Trophoblast cell (in vitro differentiated cells and primary cell): ENCODE measurements around the gene MARCHF10.
"Not testable (repeated sequence)": the region's sequence is repeated elsewhere in the genome, so short reads cannot be mapped to it uniquely, and the experiment has no call there.

Experiments used
- DNase-seq, 2 donors: peaks; one replicate each; pipeline ENCODE4 v3.0.0-alpha.2; 2016
- H2AFZ ChIP-seq: 2 replicates; pipeline ENCODE4 v1.6.1; 2013; ENCODE audit warnings: low read length, moderate library complexity, mild to moderate bottlenecking; ENCODE audit not compliant: insufficient read depth, poor library complexity
- H2AK5ac ChIP-seq: 2 replicates; pipeline ENCODE4 v1.6.1; 2013; ENCODE audit warnings: mild to moderate bottlenecking, low read length
- H2BK120ac ChIP-seq: 2 replicates; pipeline ENCODE4 v1.6.1; 2013; ENCODE audit warnings: low read length, mild to moderate bottlenecking, moderate library complexity; ENCODE audit not compliant: insufficient read depth, poor library complexity
- H2BK12ac ChIP-seq: 2 replicates; pipeline ENCODE4 v1.6.1; 2013; ENCODE audit warnings: mild to moderate bottlenecking, low read length, moderate library complexity
- H2BK5ac ChIP-seq: 2 replicates; pipeline ENCODE4 v1.6.1; 2013; ENCODE audit warnings: low read length, low read depth, moderate library complexity, mild to moderate bottlenecking; ENCODE audit not compliant: poor library complexity
- H3K14ac ChIP-seq: 2 replicates; pipeline ENCODE4 v1.6.1; 2013; ENCODE audit warnings: mild to moderate bottlenecking, low read length
- H3K18ac ChIP-seq: 2 replicates; pipeline ENCODE4 v1.6.1; 2013; ENCODE audit warnings: mild to moderate bottlenecking, low read length
- H3K23ac ChIP-seq: 2 replicates; pipeline ENCODE4 v1.6.1; 2013; ENCODE audit warnings: low read length
- H3K27ac ChIP-seq: 2 replicates; pipeline ENCODE4 v1.5.1; 2013; ENCODE audit warnings: low read depth, mild to moderate bottlenecking, inconsistent platforms, low read length, moderate library complexity
- H3K27me3 ChIP-seq: 2 replicates; pipeline ENCODE4 v1.6.1; 2013; ENCODE audit warnings: inconsistent platforms, mild to moderate bottlenecking, low read length, moderate library complexity; ENCODE audit not compliant: insufficient read depth
- H3K36me3 ChIP-seq, 2 experiments: 1 replicate in 1 of 2; 2 replicates in 1 of 2; pipeline ENCODE4 v1.6.1; 2013; ENCODE audit warnings: low read length in 2 of 2, mild to moderate bottlenecking in 2 of 2, moderate library complexity in 1 of 2; ENCODE audit not compliant: insufficient read depth in 2 of 2, control insufficient read depth in 1 of 2
- H3K4ac ChIP-seq: 2 replicates; pipeline ENCODE4 v1.6.1; 2013; ENCODE audit warnings: low read depth, mild to moderate bottlenecking, low read length, moderate library complexity
- H3K4me1 ChIP-seq, 2 experiments: 1 replicate in 1 of 2; 2 replicates in 1 of 2; pipeline ENCODE4 v1.6.1; 2013; ENCODE audit warnings: low read length in 2 of 2, mild to moderate bottlenecking in 2 of 2, moderate library complexity in 1 of 2; ENCODE audit not compliant: insufficient read depth in 2 of 2, control insufficient read depth in 1 of 2
- H3K4me2 ChIP-seq: 2 replicates; pipeline ENCODE4 v1.6.1; 2013; ENCODE audit warnings: inconsistent platforms, mild to moderate bottlenecking, low read length, moderate library complexity
- H3K4me3 ChIP-seq: 2 replicates; pipeline ENCODE4 v1.5.1; 2013; ENCODE audit warnings: mild to moderate bottlenecking, low read depth, low read length, inconsistent platforms
- H3K79me1 ChIP-seq: one replicate; pipeline ENCODE4 v1.6.1; 2013; ENCODE audit warnings: low read length
- H3K79me2 ChIP-seq: 2 replicates; pipeline ENCODE4 v1.6.1; 2013; ENCODE audit warnings: low read length, mild to moderate bottlenecking; ENCODE audit not compliant: control insufficient read depth, insufficient read depth, poor library complexity
- H3K9ac ChIP-seq: 2 replicates; pipeline ENCODE4 v1.6.1; 2013; ENCODE audit warnings: mild to moderate bottlenecking, low read length
- H3K9me3 ChIP-seq: 2 replicates; pipeline ENCODE4 v1.6.1; 2013; ENCODE audit warnings: low read depth, mild to moderate bottlenecking, control low read depth, inconsistent platforms, low read length; ENCODE audit not compliant: insufficient read depth
- H4K12ac ChIP-seq: 2 replicates; pipeline ENCODE4 v1.6.1; 2013; ENCODE audit warnings: low read depth, mild to moderate bottlenecking, low read length, moderate library complexity
- H4K8ac ChIP-seq: 2 replicates; pipeline ENCODE4 v1.6.1; 2013; ENCODE audit warnings: low read depth, mild to moderate bottlenecking, low read length, moderate library complexity
- H4K91ac ChIP-seq: one replicate; pipeline ENCODE4 v1.6.1; 2013; ENCODE audit warnings: low read depth, mild to moderate bottlenecking, low read length, moderate library complexity
- WGBS: extraction: QIAGEN DNeasy Blood & Tissue Kit; methylation state at CpG from one replicate; pipeline ENCODE4 v1.1.7; 2013; ENCODE audit warnings: missing lambda C conversion rate; ENCODE audit not compliant: insufficient read length, insufficient coverage; ENCODE audit errors: extremely low coverage; 5-methylcytosine and 5-hydroxymethylcytosine counted together

MARCHF10 gene

GRCh38 chr17:62831066-62831465, 23.0 kb upstream of the MARCHF10 start:
- not testable (repeated sequence) for H3K79me1 ChIP-seq, H2BK120ac ChIP-seq
- no CpG with 5 or more reads among the region's 6 CpGs for WGBS

GRCh38 chr17:62827746-62828485, 19.8 kb upstream of the MARCHF10 start:
- no peak overlapping the region for H4K91ac ChIP-seq
- H3K4me1 ChIP-seq = peaks cover 11 to 15% of the 10 kb centered on the region in 2 experiments
- no peak overlapping the region for H4K12ac ChIP-seq
- peaks cover 20% of the 10 kb centered on the region for H3K79me1 ChIP-seq
- H3K36me3 ChIP-seq = no peaks in the 10 kb centered on the region
- WGBS = no CpG with 5 or more reads among the region's 10 CpGs
- no peak overlapping the region for H2AFZ ChIP-seq
- H2AK5ac ChIP-seq = no peak overlapping the region
- no peak overlapping the region for H3K18ac ChIP-seq
- DNase-seq = peak in 1 of 2 donors; percentile 49
- peaks cover 2% of the 10 kb centered on the region for H3K79me2 ChIP-seq
- H2BK120ac ChIP-seq = peak overlapping the region; percentile 60
- H3K4me2 ChIP-seq = no peak overlapping the region
- no peak overlapping the region for H3K4ac ChIP-seq
- no peak overlapping the region for H3K23ac ChIP-seq
- no peak overlapping the region for H3K27ac ChIP-seq
- no peak overlapping the region for H3K14ac ChIP-seq
- H3K27me3 ChIP-seq = no peaks in the 10 kb centered on the region
- no peak overlapping the region for H3K9ac ChIP-seq
- H2BK12ac ChIP-seq = peak overlapping the region; percentile 76
- no peak overlapping the region for H4K8ac ChIP-seq
- H3K9me3 ChIP-seq = no peaks in the 10 kb centered on the region
- H3K4me3 ChIP-seq = no peak overlapping the region
- no peak overlapping the region for H2BK5ac ChIP-seq

More at GRCh38 chr17:62831066-62831465, 23.0 kb upstream of the MARCHF10 start:
- H3K4me2 ChIP-seq, H3K27me3 ChIP-seq, H4K12ac ChIP-seq, H3K36me3 ChIP-seq, H2AK5ac ChIP-seq, H4K8ac ChIP-seq, H3K79me2 ChIP-seq, H2AFZ ChIP-seq, H2BK12ac ChIP-seq, H4K91ac ChIP-seq, DNase-seq, H3K4me1 ChIP-seq, H2BK5ac ChIP-seq, H3K14ac ChIP-seq, H3K18ac ChIP-seq, H3K9me3 ChIP-seq, H3K27ac ChIP-seq, H3K23ac ChIP-seq, H3K4ac ChIP-seq, H3K9ac ChIP-seq, H3K4me3 ChIP-seq: not testable (repeated sequence)

GRCh38 chr17:62826956-62827355, 18.8 kb upstream of the MARCHF10 start:
- H4K91ac ChIP-seq = no peak overlapping the region
- H3K27me3 ChIP-seq = no peaks in the 10 kb centered on the region
- no peak overlapping the region for H2BK120ac ChIP-seq
- H3K79me1 ChIP-seq = peaks cover 28% of the 10 kb centered on the region
- H3K9me3 ChIP-seq = no peaks in the 10 kb centered on the region
- H3K4me1 ChIP-seq = peaks cover 13 to 23% of the 10 kb centered on the region in 2 experiments
- H2BK12ac ChIP-seq = no peak overlapping the region
- no peak overlapping the region for H2BK5ac ChIP-seq
- no CpG with 5 or more reads among the region's 3 CpGs for WGBS
- H3K27ac ChIP-seq = no peak overlapping the region
- no peak overlapping the region for H3K18ac ChIP-seq
- no peak overlapping the region for H2AFZ ChIP-seq
- no peak overlapping the region for H3K14ac ChIP-seq
- no peak overlapping the region for H3K23ac ChIP-seq
- H3K79me2 ChIP-seq = peaks cover 2% of the 10 kb centered on the region
- H3K4me3 ChIP-seq = no peak overlapping the region
- no peak overlapping the region for H3K4me2 ChIP-seq
- no peak overlapping the region for H4K12ac ChIP-seq
- no peak overlapping the region for H3K4ac ChIP-seq
- no peak overlapping the region for H3K9ac ChIP-seq
- H3K36me3 ChIP-seq = no peaks in the 10 kb centered on the region
- no peak for DNase-seq
- no peak overlapping the region for H2AK5ac ChIP-seq
- H4K8ac ChIP-seq = no peak overlapping the region

GRCh38 chr17:62825182-62825581, 17.1 kb upstream of the MARCHF10 start:
- Histone ChIP-seq H3K18ac (no peak overlapping the region), H3K79me2 (peaks cover 7% of the 10 kb centered on the region), H3K27ac (peak overlapping the region; percentile 84), H2BK120ac (peak overlapping the region; percentile 78), H4K8ac (peak overlapping the region; percentile 32), H2AK5ac (peak overlapping the region; percentile 76), H3K27me3 (no peaks in the 10 kb centered on the region), H3K36me3 (no peaks in the 10 kb centered on the region), H3K79me1 (peaks cover 42% of the 10 kb centered on the region), H3K9ac (no peak overlapping the region), H2BK12ac (peak overlapping the region; percentile 93), H4K91ac (peak overlapping the region; percentile 92), H4K12ac (no peak overlapping the region), H2BK5ac (peak overlapping the region; percentile 67), H3K4me3 (no peak overlapping the region), H2AFZ (no peak overlapping the region), H3K23ac (no peak overlapping the region), H3K4ac (peak overlapping the region; percentile 43), H3K4me2 (no peak overlapping the region), H3K4me1 (peaks cover 21 to 37% of the 10 kb centered on the region in 2 experiments), H3K14ac (peak overlapping the region; percentile 79), H3K9me3 (no peaks in the 10 kb centered on the region)
- WGBS = no CpG with 5 or more reads among the region's 3 CpGs
- peak in 1 of 2 donors; percentile 28 for DNase-seq
